ENCODE measurements around the gene SMIM14. TPM values are rescaled to one million over a fixed set of nuclear protein-coding genes. Genes with fewer than 3 reads are reported as not detected.
"Not testable (repeated sequence)": the region's sequence is repeated elsewhere in the genome, so short reads cannot be mapped to it uniquely, and the experiment has no call there.

SMIM14 gene
- total RNA-seq, 4 donors from 2014 or later: 25.6 to 49.2 (median 36.4) TPM

DNA sequence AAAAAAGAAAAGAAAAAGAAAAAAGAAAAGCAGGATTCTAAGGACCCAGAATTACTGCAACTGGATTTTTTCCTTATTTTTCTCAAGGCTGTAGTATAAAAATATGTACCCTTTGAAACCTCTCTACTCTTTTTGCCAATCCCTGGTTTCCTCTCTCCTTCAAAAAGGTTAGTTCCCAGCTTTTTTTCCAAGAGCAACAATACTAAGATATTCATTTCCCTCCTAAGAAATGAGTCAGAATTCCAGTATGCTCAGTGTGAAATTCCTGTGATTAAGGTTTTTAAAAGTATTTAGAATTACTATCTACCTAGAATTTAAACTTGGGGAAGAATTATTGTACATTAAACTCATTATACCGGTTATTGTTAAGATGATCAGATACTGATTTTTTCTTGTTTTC, 22.0 kb downstream of the SMIM14 start:
- intact Hi-C loops (cut with DNase I; ENCODE audit: low total_unique reads): no loop called here
- 92 to 96% methylated on average over 1 of the region's 1 CpG for WGBS, 2 donors
- TF ChIP-seq CTCF (IDR thresholded peaks at IDR 0.05): no peak
- no peak for TF ChIP-seq POLR2A (IDR thresholded peaks at IDR 0.05)
- no peak overlapping the region for H3K4me3 ChIP-seq (ENCODE audit: low read depth, poor library complexity, severe bottlenecking)
- DNase-seq (ENCODE audit: low spot score in 2 of 2): no peak

DNA sequence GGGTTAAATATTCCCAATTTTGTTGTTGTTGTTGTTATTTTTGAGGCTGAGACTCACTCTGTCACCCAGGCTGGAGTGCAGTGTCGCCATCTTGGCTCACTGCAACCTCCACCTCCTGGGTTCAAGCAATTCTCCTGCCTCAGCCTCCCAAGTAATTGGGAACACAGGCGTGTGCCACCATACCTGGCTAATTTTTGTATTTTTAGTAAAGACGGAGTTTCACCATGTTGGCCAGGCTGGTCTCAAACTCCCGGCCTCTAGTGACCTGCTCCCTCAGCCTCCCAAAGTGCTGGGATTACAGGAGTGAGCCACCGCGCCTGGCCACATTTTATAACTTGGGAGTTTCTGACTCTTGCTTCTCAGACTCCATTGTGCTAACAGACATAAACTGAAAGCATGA, 22.6 kb downstream of the SMIM14 start:
- DNase-seq (ENCODE audit: low spot score in 2 of 2); intact Hi-C loops (cut with DNase I; ENCODE audit: low total_unique reads): not testable (repeated sequence)
- WGBS, 2 donors: 97 to 99% methylated on average over 6 of the region's 6 CpGs

DNA sequence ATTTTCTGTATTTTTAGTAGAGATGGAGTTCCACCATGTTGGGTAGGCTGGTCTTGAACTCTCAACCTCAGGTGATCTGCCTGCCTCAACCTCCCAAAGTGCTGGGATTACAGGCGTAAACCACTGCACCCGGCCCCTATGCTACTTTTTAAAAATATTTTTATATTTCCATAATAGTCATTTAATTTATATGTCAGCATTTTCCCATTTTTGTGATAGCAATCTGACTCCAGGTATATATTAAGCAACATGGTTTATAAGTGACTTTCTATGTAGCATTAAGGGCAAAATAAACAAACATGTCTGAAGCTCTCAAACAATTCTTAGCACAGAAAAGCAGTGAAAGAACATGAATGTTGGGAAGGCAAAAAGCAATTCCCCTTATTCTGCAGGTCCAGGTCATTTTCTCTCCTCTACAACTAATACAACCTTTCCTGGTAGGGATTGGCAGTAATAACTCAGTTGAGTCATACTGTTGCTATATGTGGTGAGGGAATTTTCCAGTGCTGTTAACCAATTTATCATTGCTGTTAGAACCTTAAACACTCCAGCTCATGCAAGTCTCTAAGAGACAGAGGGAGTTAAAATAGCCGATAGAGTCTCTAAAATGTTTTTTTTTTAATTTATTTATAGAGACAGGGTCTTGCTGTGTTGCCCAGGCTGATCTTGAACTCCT, 24.0 kb downstream of the SMIM14 start:
- 77 to 80% methylated on average over 3 of the region's 3 CpGs for WGBS, 2 donors
- no peak for DNase-seq (ENCODE audit: low spot score in 2 of 2)
- no peak overlapping the region for H3K4me3 ChIP-seq (ENCODE audit: low read depth, poor library complexity, severe bottlenecking)
- TF ChIP-seq POLR2A (IDR thresholded peaks at IDR 0.05) (no peak), CTCF (IDR thresholded peaks at IDR 0.05) (no peak)
- intact Hi-C loops (cut with DNase I; ENCODE audit: low total_unique reads): no loop called here

More for the DNA sequence above, 22.6 kb downstream of the SMIM14 start:
- H3K4me3 ChIP-seq (ENCODE audit: low read depth, poor library complexity, severe bottlenecking): not testable (repeated sequence)

DNA sequence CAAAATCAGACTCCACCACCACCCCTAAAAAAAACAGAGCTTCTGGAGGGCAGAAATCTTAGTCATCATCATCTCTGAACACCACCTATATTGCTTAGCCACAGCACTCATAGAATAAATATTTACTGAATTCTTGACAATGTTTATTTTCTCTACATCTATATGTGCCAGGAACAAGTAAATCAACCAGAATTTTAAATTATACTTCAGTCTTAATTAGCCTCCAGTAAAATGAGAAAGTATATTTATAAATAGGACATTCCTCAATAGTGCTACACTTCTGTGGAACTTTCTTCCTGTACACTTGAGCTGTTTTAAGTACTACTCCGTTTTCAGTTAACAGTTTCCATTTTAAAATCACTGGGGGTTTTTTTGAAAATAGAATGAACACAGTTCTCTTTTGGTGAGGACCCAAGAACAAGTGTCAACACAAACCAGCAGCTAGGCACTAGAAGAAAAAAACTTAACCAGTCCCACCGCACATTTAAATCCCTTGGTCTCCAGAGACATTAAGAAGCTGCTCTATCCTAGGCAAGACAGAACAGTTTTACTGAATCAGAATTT, 25.5 kb downstream of the SMIM14 start:
- no peak for TF ChIP-seq POLR2A (IDR thresholded peaks at IDR 0.05)
- TF ChIP-seq CTCF (IDR thresholded peaks at IDR 0.05): no peak
- intact Hi-C loops (cut with DNase I; ENCODE audit: low total_unique reads): no loop called here
- WGBS, 2 donors: 31 to 40% methylated on average over 2 of the region's 2 CpGs
- no peak overlapping the region for H3K4me3 ChIP-seq (ENCODE audit: low read depth, poor library complexity, severe bottlenecking)
- DNase-seq (ENCODE audit: low spot score in 2 of 2): no peak

DNA sequence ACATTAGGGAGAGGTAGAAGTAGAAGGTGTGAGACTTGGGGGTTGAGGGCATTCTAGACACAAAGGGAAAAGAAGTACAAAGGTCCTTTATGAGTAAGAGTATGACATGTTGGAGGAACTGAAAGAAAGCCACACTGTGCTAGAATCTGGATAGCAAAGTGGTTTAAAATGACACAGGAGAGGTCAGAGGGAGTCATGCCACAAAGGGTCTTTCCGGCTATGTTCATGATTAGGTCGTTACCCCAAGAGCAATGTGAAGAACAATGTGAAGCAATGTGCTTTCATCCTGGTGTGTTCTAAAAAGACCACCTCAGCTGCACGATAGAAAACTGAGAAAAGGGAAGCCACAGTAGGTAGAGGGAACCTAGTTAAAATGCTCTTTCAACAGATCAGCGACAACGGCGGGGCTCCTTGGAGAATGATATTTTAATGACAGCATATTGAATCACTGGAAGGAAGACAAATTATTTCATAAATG, 29.2 kb downstream of the SMIM14 start:
- WGBS, 2 donors: 88 to 90% methylated on average over 6 of the region's 6 CpGs
- TF ChIP-seq CTCF (IDR thresholded peaks at IDR 0.05) (no peak), POLR2A (IDR thresholded peaks at IDR 0.05) (no peak)
- no peak for DNase-seq (ENCODE audit: low spot score in 2 of 2)
- intact Hi-C loops (cut with DNase I; ENCODE audit: low total_unique reads): no loop called here
- no peak overlapping the region for H3K4me3 ChIP-seq (ENCODE audit: low read depth, poor library complexity, severe bottlenecking)

DNA sequence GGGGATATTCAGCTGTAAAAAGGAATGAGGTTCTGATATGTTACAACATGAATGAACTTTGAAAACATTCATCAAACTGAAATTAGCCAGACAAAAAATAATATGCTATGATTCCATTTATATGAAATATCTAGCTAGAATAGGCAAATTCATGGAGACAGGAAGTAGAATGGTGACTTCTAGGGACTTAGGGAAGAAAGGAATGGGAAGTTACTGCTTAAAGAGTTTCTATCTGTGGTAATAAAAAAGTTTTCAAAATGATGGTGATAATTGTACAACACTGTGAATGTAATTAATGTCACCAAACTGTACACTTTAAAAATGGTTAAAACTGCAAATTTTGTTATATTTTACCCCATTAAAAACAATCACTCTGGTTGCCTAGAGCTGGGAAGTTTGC, 30.2 kb downstream of the SMIM14 start:
- intact Hi-C loops (cut with DNase I; ENCODE audit: low total_unique reads): no loop called here
- no peak overlapping the region for H3K4me3 ChIP-seq (ENCODE audit: low read depth, poor library complexity, severe bottlenecking)
- TF ChIP-seq CTCF (IDR thresholded peaks at IDR 0.05) (no peak), POLR2A (IDR thresholded peaks at IDR 0.05) (no peak)
- DNase-seq (ENCODE audit: low spot score in 2 of 2): no peak

Data from lower leg skin (tissue), 4 donors.